Activated CD8-positive, alpha-beta T cell treated with anti-CD3 and anti-CD28 coated beads for 36 hours (primary cell): ENCODE data around the gene FBXL19. TPM values are rescaled to one million over a fixed set of nuclear protein-coding genes. Genes with fewer than 3 reads are reported as not detected.

Experiments
- ATAC-seq: fragments of 200-7000 bp; cut with Tn5 transposase; one replicate; pipeline ENCODE4 v1.10.0; 2021; ENCODE audit warnings: mild to moderate bottlenecking, moderate library complexity
- CTCF ChIA-PET: fragments of 350-600 bp; sonication (Branson Sonifier 250); formaldehyde crosslinking; loops from one replicate; lab custom pipeline; 2021; ENCODE audit warnings: antibody characterized with exemption; lab: Charles Lee
- POLR2A ChIA-PET: fragments of 350-600 bp; sonication (Branson Sonifier 250); formaldehyde crosslinking; loops from one replicate; lab custom pipeline; 2021; ENCODE audit warnings: antibody characterized with exemption; lab: Charles Lee
- DNase-seq: peaks from one replicate; pipeline ENCODE4 v3.0.0-alpha.2; 2020
- H3K27ac Mint-ChIP-seq: one replicate; pipeline ENCODE4 v1.8.0; 2021; ENCODE audit warnings: mild to moderate bottlenecking, mixed read lengths
- H3K27me3 Mint-ChIP-seq: one replicate; pipeline ENCODE4 v1.8.0; 2021; ENCODE audit warnings: mixed read lengths
- H3K36me3 Mint-ChIP-seq: one replicate; pipeline ENCODE4 v1.8.0; 2021; ENCODE audit warnings: low read depth, mixed read lengths
- H3K4me1 Mint-ChIP-seq: one replicate; pipeline ENCODE4 v1.8.0; 2021; ENCODE audit warnings: low read depth, mixed read lengths
- H3K4me3 Mint-ChIP-seq: one replicate; pipeline ENCODE4 v1.8.0; 2021; ENCODE audit warnings: mild to moderate bottlenecking, moderate library complexity, mixed read lengths
- H3K9me3 Mint-ChIP-seq: one replicate; pipeline ENCODE4 v1.8.0; 2021; ENCODE audit warnings: mixed read lengths
- CTCF ChIP-seq: fragments of 200-600 bp; IDR thresholded peaks from one replicate; pipeline ENCODE4 v1.8.0; 2022; ENCODE audit warnings: antibody characterized with exemption, mild to moderate bottlenecking
- intact Hi-C: fragments of 100-400 bp; cut with micrococcal nuclease; formaldehyde crosslinking; loops from one replicate; pipeline ENCODE4 v1.10.0; 2022
- total RNA-seq, 2 experiments: library from RNA; stranded (reverse); gene quantifications; one replicate each; pipeline ENCODE4 v1.2.3, GENCODE V29; 2021

Gene FBXL19
- total RNA-seq, 2 experiments from 2014 or later: 21.1 to 22.0 TPM

GRCh38 chr16:30921748-30922419, 1.5 kb upstream of the FBXL19 start:
- Mint-ChIP-seq H3K27me3 (no peaks in the 10 kb centered on the region), H3K27ac (peak overlapping the region; percentile 100), H3K9me3 (no peaks in the 10 kb centered on the region), H3K4me3 (peak overlapping the region; percentile 99), H3K4me1 (peaks cover 20% of the 10 kb centered on the region), H3K36me3 (no peaks in the 10 kb centered on the region)
- CTCF ChIA-PET: interaction anchor here (0.7 to 6.6 kb wide), 6 partner anchors 19 to 137 kb away, joined by 3 to 82 read pairs (median 4); no protein-coding TSS in a partner anchor
- intact Hi-C loops: loop anchor here (1.0 to 10.0 kb wide), 2 partner anchors 78 to 227 kb away; partner anchors contain the start of gene SRCAP
- ATAC-seq (peak; percentile 4), DNase-seq (peak; percentile 94)
- POLR2A ChIA-PET: interaction anchor here (0.6 to 1.0 kb wide), 3 partner anchors 13 to 117 kb away, joined by 3 read pairs; no protein-coding TSS in a partner anchor
- peak; percentile 96 for TF ChIP-seq CTCF

DNA sequence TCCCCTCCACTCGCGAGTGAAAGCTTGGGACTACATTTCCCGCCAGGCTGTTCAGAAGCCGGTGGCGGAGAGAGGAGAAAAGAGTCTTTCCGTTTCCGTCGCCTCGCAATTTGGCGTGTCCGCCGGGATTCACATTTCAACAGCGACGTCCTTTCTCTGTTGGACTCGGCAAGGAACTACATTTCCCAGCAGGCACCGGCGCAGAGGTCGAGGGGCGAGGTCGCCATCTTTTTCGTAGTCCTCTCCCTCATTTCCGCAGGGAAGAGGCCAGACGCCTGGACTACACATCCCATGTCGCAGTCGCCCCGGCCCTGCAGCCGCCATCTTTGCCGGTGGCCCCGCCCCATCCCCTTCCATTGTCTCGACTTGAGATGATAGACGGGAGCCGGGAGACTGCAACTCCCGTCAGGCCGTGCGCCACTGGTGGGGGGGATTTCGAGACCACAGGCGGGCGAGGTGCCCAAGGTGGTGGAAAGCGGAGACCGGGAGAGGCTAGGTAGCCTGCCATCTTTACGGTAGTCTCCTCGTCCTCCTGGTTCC, 882 bp upstream of the FBXL19 start:
- TF ChIP-seq CTCF: no peak
- ChIA-PET POLR2A (interaction anchor here (0.6 to 1.0 kb wide), 2 partner anchors 13 to 21 kb away, joined by 3 read pairs; no protein-coding TSS in a partner anchor), CTCF (interaction anchor here (0.7 to 1.0 kb wide), 4 partner anchors 20 to 137 kb away, joined by 3 to 12 read pairs (median 3); no protein-coding TSS in a partner anchor)
- Mint-ChIP-seq H3K4me3 (peak overlapping the region; percentile 99), H3K27me3 (no peaks in the 10 kb centered on the region), H3K27ac (peak overlapping the region; percentile 100), H3K36me3 (no peaks in the 10 kb centered on the region), H3K4me1 (peaks cover 20% of the 10 kb centered on the region), H3K9me3 (no peaks in the 10 kb centered on the region)
- DNase-seq: peak; percentile 100
- intact Hi-C loops: loop anchor here (10.0 kb wide), 1 partner anchor 228 kb away; the partner anchor contains the start of gene SRCAP
- ATAC-seq: peak; percentile 86

GRCh38 chr16:30922960-30923535, 324 bp upstream of the FBXL19 start:
- no peaks in the 10 kb centered on the region for H3K36me3 Mint-ChIP-seq
- H3K9me3 Mint-ChIP-seq: no peaks in the 10 kb centered on the region
- DNase-seq: peak; percentile 98
- TF ChIP-seq CTCF: no peak
- CTCF ChIA-PET: interaction anchor here (1.0 to 3.7 kb wide), 2 partner anchors 19 to 108 kb away, joined by 3 to 22 read pairs; no protein-coding TSS in a partner anchor
- POLR2A ChIA-PET: interaction anchor here (0.8 kb wide), 1 partner anchor 151 kb away, joined by 3 read pairs; no protein-coding TSS in a partner anchor
- no peaks in the 10 kb centered on the region for H3K27me3 Mint-ChIP-seq
- intact Hi-C loops: loop anchor here (10.0 kb wide), 1 partner anchor 228 kb away; the partner anchor contains the start of gene SRCAP
- H3K27ac Mint-ChIP-seq: peak overlapping the region; percentile 100
- peaks cover 20% of the 10 kb centered on the region for H3K4me1 Mint-ChIP-seq
- H3K4me3 Mint-ChIP-seq: peak overlapping the region; percentile 99
- ATAC-seq: peak; percentile 74

- intact Hi-C loops: loop anchor here (10.0 kb wide), 1 partner anchor 229 kb away; the partner anchor contains the start of gene SRCAP
- Mint-ChIP-seq H3K27ac (peak overlapping the region; percentile 57), H3K4me1 (peaks cover 20% of the 10 kb centered on the region), H3K4me3 (peak overlapping the region; percentile 78), H3K36me3 (no peaks in the 10 kb centered on the region), H3K27me3 (no peaks in the 10 kb centered on the region), H3K9me3 (no peaks in the 10 kb centered on the region)
- no peak for ATAC-seq
- peak; percentile 41 for DNase-seq
- POLR2A ChIA-PET: interaction anchor here (0.8 to 1.2 kb wide), 3 partner anchors 11 to 112 kb away, joined by 3 to 5 read pairs (median 3); no protein-coding TSS in a partner anchor
- CTCF ChIA-PET: interaction anchor here (1.0 to 3.7 kb wide), 4 partner anchors 15 to 110 kb away, joined by 3 to 22 read pairs (median 6); no protein-coding TSS in a partner anchor
- TF ChIP-seq CTCF: no peak
Observed at GRCh38 chr16:30924076-30924912, 922 bp downstream of the FBXL19 start.
